Measurements from ENCODE around the gene SCN3B. TPM values are rescaled to one million over a fixed set of nuclear protein-coding genes. Genes with fewer than 3 reads are reported as not detected.

The SCN3B gene
- total RNA-seq, 1 donor from 2014 or later: not detected

GRCh38 chr11:123682696-123683410 is 28.4 kb upstream of the SCN3B start:
- peak overlapping the region; percentile 64 for H2AFZ ChIP-seq (replicated peaks)

GRCh38 chr11:123681030-123681429 is 26.6 kb upstream of the SCN3B start:
- Histone ChIP-seq H3K9ac (no peak overlapping the region), H3K36me3 (no peaks in the 10 kb centered on the region), H3K27ac (no peak overlapping the region), H3K79me2 (ENCODE audit: low read depth) (no peaks in the 10 kb centered on the region), H3K4me2 (no peak overlapping the region), H3F3A (ENCODE audit: low read depth) (no peaks in the 10 kb centered on the region), H3K4me3 (no peak overlapping the region), H3K27me3 (no peaks in the 10 kb centered on the region), H2AFZ (replicated peaks) (no peak overlapping the region), H3K9me3 (ENCODE audit: low read depth) (no peaks in the 10 kb centered on the region), H3K4me1 (no peaks in the 10 kb centered on the region), H4K20me1 (ENCODE audit: low read depth) (no peaks in the 10 kb centered on the region)
- Mint-ChIP-seq H3K4me3 (no peak overlapping the region), H3K36me3 (no peaks in the 10 kb centered on the region), H3K27ac (no peak overlapping the region), H3K4me1 (peaks cover 17% of the 10 kb centered on the region), H3K9me3 (no peaks in the 10 kb centered on the region), H3K27me3 (ENCODE audit: insufficient read depth, low read depth) (peaks cover 2% of the 10 kb centered on the region)
- TF ChIP-seq EZH2 (IDR thresholded peaks at IDR 0.05) (no peak), EZH2phosphoT487 (IDR thresholded peaks at IDR 0.05) (no peak), CTCF (IDR thresholded peaks at IDR 0.05) (no peak)
- no peak for DNase-seq (ENCODE audit: low spot score)

More at GRCh38 chr11:123682696-123683410, 28.4 kb upstream of the SCN3B start:
- Mint-ChIP-seq H3K9me3 (no peaks in the 10 kb centered on the region), H3K4me3 (no peak overlapping the region), H3K4me1 (peaks cover 17% of the 10 kb centered on the region), H3K27me3 (ENCODE audit: insufficient read depth, low read depth) (peaks cover 2% of the 10 kb centered on the region), H3K27ac (peak overlapping the region; percentile 19), H3K36me3 (no peaks in the 10 kb centered on the region)
- H3K27ac ChIP-seq: no peak overlapping the region
- no peaks in the 10 kb centered on the region for H4K20me1 ChIP-seq (ENCODE audit: low read depth)
- H3K4me1 ChIP-seq: no peaks in the 10 kb centered on the region
- H3K9me3 ChIP-seq (ENCODE audit: low read depth): no peaks in the 10 kb centered on the region
- H3K9ac ChIP-seq: no peak overlapping the region
- no peak overlapping the region for H3K4me3 ChIP-seq
- no peaks in the 10 kb centered on the region for H3K79me2 ChIP-seq (ENCODE audit: low read depth)
- H3K27me3 ChIP-seq: no peaks in the 10 kb centered on the region
- DNase-seq (ENCODE audit: low spot score): no peak
- H3K4me2 ChIP-seq: no peak overlapping the region
- H3K36me3 ChIP-seq: no peaks in the 10 kb centered on the region
- TF ChIP-seq EZH2phosphoT487 (IDR thresholded peaks at IDR 0.05) (no peak), EZH2 (IDR thresholded peaks at IDR 0.05) (no peak), CTCF (IDR thresholded peaks at IDR 0.05) (no peak)
- no peaks in the 10 kb centered on the region for H3F3A ChIP-seq (ENCODE audit: low read depth)

- Histone ChIP-seq H4K20me1 (ENCODE audit: low read depth) (no peaks in the 10 kb centered on the region), H2AFZ (replicated peaks) (no peak overlapping the region), H3K9me3 (ENCODE audit: low read depth) (no peaks in the 10 kb centered on the region), H3K4me2 (no peak overlapping the region), H3K79me2 (ENCODE audit: low read depth) (no peaks in the 10 kb centered on the region), H3K27me3 (no peaks in the 10 kb centered on the region), H3F3A (ENCODE audit: low read depth) (no peaks in the 10 kb centered on the region), H3K36me3 (no peaks in the 10 kb centered on the region), H3K27ac (no peak overlapping the region), H3K4me1 (no peaks in the 10 kb centered on the region), H3K4me3 (no peak overlapping the region), H3K9ac (no peak overlapping the region)
- Mint-ChIP-seq H3K36me3 (no peaks in the 10 kb centered on the region), H3K4me3 (no peak overlapping the region), H3K27me3 (ENCODE audit: insufficient read depth, low read depth) (no peaks in the 10 kb centered on the region), H3K27ac (no peak overlapping the region), H3K4me1 (peaks cover 9% of the 10 kb centered on the region), H3K9me3 (no peaks in the 10 kb centered on the region)
- TF ChIP-seq EZH2phosphoT487 (IDR thresholded peaks at IDR 0.05) (no peak), CTCF (IDR thresholded peaks at IDR 0.05) (no peak), EZH2 (IDR thresholded peaks at IDR 0.05) (no peak)
- no peak for DNase-seq (ENCODE audit: low spot score)
These were observed 23.8 kb upstream of the SCN3B start for GRCh38 chr11:123678246-123678645.

Data from neural progenitor cell (in vitro differentiated cells).